HG02852 (cell line): ENCODE measurements around the gene VPS4B.

Source experiments
- ATAC-seq: cut with Tn5 transposase; IDR thresholded peaks from one replicate; pipeline ENCODE4 v1.9.1; 2021; ENCODE audit warnings: mild to moderate bottlenecking, moderate library complexity; ENCODE audit not compliant: unreplicated experiment

The VPS4B gene

DNA sequence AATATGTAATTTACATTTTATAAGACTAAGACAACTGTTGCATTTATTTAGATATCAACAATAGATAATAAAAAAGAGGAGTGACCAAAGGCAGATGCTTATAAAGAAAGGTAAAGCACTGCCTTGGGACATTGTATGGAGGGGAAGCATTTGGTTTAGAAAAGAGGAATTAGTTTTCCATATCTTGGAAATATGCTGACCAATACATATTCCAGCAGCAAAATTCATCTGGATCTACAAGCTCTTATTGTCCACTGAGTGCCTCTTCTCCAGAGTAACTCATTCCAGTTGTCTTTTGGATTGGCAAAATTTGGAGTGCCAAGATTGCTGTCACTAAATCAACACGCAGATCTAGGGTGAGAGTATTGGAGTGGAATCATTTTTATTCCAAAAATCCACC, 8.9 kb upstream of the VPS4B start:
- ATAC-seq = no peak

GRCh38 chr18:63430526-63430925, 8.2 kb upstream of the VPS4B start:
- no peak for ATAC-seq

- no peak for ATAC-seq
Observed at GRCh38 chr18:63427558-63427957, 5.3 kb upstream of the VPS4B start.

DNA sequence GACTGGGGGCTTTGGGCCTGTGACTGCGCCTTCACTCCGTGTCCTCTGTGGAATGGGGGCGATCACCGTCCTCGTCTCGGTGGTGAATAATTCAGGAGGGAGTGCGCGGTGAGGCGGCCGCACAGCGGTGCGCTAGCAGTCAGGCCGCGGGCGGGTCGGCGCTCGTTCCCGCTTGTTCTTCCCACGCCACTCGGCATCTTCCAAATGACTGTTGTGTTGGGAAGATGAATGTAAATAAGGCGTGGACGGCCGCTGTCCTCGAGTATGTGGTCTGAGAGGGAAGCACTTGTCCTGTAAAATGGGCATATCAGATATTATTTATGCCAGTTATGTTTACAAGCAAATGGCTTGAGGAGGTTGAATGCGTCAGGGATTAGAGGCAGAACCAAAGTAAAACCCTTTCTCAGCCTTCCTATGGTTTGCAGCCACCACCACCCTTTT, 608 bp upstream of the VPS4B start:
- peak; percentile 36 for ATAC-seq

DNA sequence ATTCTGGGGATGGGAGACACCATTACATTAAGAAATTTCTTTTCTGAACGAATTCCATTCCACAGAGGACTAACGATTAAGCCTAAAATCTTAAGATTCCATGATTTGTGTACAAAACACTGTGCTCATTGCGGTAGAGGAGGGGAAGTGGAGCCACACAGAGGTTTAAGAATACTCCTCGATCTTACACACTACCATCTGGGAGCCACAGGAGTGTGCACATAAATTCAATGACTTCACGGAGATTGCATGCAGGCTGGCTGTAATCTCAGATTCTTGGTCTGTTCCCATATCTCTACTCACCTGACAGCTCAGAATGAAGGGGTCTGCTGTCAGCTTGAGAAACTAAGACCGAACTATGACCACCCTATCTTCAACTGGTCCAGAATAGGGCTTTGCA, 762 bp downstream of the VPS4B start:
- ATAC-seq = no peak

- ATAC-seq = no peak
Observed at GRCh38 chr18:63412953-63413352, 9.3 kb downstream of the VPS4B start.

DNA sequence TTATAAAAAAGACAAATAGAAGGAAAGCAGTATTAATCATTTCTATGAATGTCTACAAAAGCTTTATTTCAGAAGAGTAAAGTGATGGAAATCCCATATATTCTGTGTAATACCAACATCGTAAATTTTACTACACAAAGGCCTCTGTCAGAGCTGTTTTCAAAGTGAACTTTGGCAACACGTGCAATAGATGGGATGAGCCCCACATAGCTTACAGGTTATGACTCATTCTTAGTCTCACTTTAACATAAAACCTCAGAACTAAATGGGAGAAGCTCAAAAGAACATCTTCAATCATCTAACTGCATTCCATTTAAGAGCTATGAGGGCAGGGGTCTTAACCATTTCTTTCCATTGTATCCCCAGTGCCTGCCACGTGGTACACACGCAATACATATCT, 11.5 kb downstream of the VPS4B start:
- ATAC-seq = no peak

GRCh38 chr18:63409301-63409700, 13.0 kb downstream of the VPS4B start:
- ATAC-seq = no peak

DNA sequence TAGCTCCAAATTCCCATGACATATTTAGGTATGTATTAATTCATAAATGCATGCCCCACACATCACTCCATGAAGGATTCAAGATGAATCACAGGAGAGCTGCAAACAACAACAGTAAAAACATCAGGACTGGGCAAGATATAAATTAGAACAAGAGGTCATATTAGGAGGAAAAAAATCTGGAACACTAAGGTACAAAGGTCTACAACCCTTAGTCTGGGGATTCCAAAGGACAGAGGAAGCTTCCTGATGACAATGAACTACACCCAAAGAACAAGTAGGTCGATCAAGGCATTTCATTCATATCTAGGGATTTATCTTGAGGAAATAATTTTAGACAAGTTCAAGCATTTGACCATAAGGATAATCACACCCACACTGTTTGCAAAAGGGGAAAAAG, 14.5 kb downstream of the VPS4B start:
- no peak for ATAC-seq

- ATAC-seq = no peak
Observed at GRCh38 chr18:63405986-63406385, 16.3 kb downstream of the VPS4B start.

DNA sequence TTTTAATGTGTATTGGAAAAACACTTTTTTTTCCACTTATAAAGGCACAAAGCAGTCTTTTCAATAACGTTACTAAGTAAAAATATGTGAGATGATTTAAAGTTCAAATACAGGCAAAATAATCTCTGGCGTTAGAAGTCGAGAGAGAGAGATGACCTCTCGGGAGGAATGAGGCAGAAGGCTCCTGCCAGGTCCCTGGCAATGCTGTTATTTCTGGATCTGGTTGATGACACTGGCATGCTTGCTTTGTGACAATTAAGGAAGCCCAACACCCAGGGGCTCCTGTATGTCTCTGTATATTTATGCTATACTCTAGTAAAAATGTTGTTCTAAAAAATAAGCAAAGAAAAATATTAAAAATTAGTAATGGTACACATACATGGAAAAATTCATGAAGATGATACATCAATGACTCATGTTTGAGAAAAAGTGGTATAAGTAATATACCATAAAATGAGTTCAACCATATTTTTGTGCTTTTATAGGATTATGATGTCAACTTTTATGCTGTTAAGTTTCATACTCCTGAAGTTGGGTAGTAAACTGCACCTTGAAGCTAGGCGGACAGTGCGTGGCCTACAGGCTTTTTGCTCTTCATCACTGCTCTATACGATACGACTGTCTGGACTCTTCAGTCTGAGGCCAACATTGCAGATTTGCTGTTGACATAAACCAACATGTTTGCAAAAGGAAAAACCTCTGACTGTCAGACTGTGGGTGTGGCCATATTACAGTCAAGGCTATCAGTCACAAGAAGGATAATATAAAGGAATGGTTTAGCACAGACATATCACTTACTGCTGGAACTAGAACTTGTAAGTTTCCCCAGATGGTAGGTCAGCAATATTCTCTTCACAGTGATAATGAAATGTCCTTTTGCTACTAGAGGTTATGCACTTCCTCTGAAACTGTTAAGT, 19.8 kb downstream of the VPS4B start:
- ATAC-seq = no peak

- no peak for ATAC-seq
Observed at GRCh38 chr18:63399300-63399699, 23.0 kb downstream of the VPS4B start.

DNA sequence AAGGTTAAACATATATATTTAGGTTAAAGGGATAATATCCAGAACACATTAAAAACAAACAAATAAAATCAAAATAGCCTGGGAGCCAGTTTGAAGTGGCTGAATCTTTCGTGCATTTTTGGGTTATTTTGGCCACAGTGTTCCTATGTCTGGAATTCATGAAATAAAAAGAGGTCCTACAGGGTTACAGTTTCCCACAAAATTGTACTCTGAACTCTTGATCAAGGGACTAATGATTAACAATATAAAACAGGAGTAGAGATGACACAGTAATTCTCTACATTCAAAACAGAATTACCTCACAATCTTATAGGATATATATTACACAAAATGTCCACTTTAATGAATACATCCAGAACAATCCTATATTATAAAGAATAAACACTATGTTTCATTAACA, 24.9 kb downstream of the VPS4B start:
- no peak for ATAC-seq

- no peak for ATAC-seq
Observed at GRCh38 chr18:63395503-63395902, 26.8 kb downstream of the VPS4B start.

DNA sequence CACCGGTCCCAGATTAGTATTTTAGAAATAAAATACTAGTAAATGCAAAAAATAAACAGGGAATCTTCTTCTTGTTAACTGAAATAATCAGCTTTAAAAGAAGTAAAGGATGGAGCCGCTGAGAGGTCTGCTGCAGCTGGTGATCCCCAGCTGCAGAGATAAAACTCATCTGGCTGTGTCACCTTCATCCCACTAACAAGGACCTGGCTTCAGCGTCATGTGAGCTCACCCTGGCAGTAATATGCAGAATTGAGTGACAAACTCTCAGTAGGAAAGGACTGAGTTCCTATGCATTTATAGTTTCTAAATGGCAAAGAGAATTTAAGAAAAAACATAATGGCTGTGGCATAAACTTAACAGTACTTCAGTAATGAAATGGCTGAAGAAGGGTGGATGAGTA, 27.3 kb downstream of the VPS4B start:
- no peak for ATAC-seq

GRCh38 chr18:63387861-63388260, 34.4 kb downstream of the VPS4B start:
- ATAC-seq = no peak

- ATAC-seq = no peak
Observed at GRCh38 chr18:63382843-63383242, 39.4 kb downstream of the VPS4B start.

- ATAC-seq = no peak
Observed at GRCh38 chr18:63379639-63379962, 42.7 kb downstream of the VPS4B start.

- ATAC-seq = peak; percentile 48
Observed at GRCh38 chr18:63378919-63379638, 43.2 kb downstream of the VPS4B start.

DNA sequence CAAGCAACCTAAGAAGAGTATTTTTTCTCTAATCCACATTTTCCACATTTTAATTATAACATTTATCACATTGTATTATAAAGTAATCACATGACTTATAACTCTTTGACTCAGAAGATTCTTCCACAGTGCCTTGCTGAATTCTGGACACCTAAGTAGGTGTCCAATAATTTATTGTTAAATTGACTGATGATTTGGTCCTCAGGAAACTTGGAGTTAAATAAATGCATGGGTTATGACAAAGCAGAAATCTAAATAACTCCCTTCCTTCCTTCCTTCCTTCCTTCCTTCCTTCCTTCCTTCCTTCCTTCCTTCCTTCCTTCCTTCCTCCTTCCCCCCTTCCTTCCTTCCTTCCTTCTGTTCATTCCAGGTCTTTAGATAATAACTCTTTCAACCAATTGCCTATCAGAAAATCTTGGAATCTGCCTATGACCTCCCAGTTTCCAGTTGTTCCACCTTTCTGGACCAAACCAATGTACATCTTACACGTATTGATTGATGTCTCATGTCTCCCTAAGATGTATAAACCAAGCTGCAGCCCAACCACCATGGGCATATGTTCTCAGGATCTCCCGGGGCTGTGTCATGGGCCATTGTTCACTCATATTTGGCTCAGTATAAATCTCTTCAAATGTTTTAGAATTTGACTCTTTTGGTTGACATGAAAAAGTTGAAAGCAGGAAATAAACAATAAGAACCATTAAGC, 44.8 kb downstream of the VPS4B start:
- no peak for ATAC-seq

DNA sequence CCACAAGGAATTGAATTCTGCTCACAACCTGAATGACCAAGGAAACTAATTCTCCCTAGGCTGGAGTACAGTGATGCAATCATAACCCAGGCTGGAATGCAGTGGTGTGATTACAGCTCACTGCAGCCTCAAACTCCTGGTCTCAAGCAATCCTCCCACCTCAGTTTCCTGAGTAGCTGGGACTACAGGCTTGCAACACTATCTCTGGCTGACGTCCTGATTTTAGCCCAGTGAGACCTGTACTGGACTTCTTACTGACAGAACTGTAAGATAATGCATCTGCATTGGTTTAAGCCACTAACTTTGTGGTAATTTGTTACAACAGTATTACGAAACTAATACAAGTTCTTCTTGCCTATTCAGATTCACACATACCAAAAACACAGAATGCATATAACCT, 45.7 kb downstream of the VPS4B start:
- ATAC-seq = no peak

DNA sequence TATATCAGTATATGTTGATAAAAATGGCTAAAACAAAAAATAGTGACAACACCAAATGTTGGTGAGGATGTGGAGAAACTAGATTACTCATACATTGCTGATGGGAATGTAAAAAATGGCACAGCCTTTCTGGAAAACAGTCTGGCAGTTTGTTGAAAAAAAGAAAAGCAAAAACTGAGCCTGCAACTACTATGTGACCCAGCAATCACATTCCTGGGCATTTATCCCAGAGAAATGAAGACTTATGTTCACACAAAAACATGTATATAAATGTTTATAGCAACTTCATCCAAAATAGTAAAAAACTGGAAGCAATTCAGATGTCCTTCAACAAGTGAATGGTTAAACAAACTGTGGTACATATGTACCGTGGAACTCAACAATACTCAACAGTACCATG, 47.7 kb downstream of the VPS4B start:
- ATAC-seq = no peak
